Measurements from ENCODE around the gene HOXC13. TPM values are rescaled to one million over a fixed set of nuclear protein-coding genes. Genes with fewer than 3 reads are reported as not detected.

HOXC13 gene
- total and polyA plus RNA-seq, 2 of the 13 experiments (the other 11 are each of a cell fraction or from before 2014, with no cell fraction given) = 0.07 TPM; not detected in 1

GRCh38 chr12:53995378-53996239 lies 57.0 kb downstream of the HOXC13 start:
- FAIRE-seq (no peak), DNase-seq (ENCODE audit: low spot score) (no peak), ATAC-seq (no peak)
- Histone ChIP-seq H4K20me1 (ENCODE audit: insufficient read depth, low read length) (no peaks in the 10 kb centered on the region), H3K9ac (ENCODE audit: insufficient read depth, low read depth, low read length) (no peak overlapping the region), H3K79me2 (ENCODE audit: insufficient read depth, low read length) (no peaks in the 10 kb centered on the region), H3K4me2 (ENCODE audit: low read depth, low read length) (no peak overlapping the region), H3K9me3 (ENCODE audit: low read length) (no peaks in the 10 kb centered on the region), H3K4me3 (replicated peaks in 1 of 3; ENCODE audit: insufficient read depth in 1 of 3, low read depth in 2 of 3, low read length in 3 of 3) (no peak overlapping the region), H3K27ac (ENCODE audit: extremely low read length, insufficient read depth, low read length) (no peak overlapping the region), H3K4me1 (ENCODE audit: insufficient read depth, low read length) (peaks cover 36% of the 10 kb centered on the region), H3K27me3 (ENCODE audit: control insufficient read depth in 1 of 2, insufficient read depth in 2 of 2, low read length in 2 of 2) (peaks cover 9 to 65% of the 10 kb centered on the region in 2 experiments; a peak in 4 of 5 replicates), H2AFZ (ENCODE audit: low read length) (no peak overlapping the region), H3K36me3 (replicated peaks in 1 of 2; ENCODE audit: control insufficient read depth in 1 of 2, insufficient read depth in 2 of 2, low read length in 2 of 2) (no peaks in the 10 kb centered on the region)
- intact Hi-C loops (cut with micrococcal nuclease; ENCODE audit: unreplicated experiment) (no loop called here), in situ Hi-C loops (cut with HindIII; ENCODE audit: extremely low pct_ligation_motif_present, low pct_unique_long_range_greater_than_20kb) (loop anchor here (10.0 kb wide), 1 partner anchor 379 kb away; no protein-coding TSS in a partner anchor)
- TF ChIP-seq RBM39 (IDR thresholded peaks at IDR 0.05; ENCODE audit: low read depth, low read length, poor library complexity, severe bottlenecking) = no peak
- TF ChIP-seq ARID4A (CRISPR knock-in tag; IDR thresholded peaks at IDR 0.05; ENCODE audit: borderline replicate concordance) = no peak
- TF ChIP-seq PHF21A (CRISPR knock-in tag; IDR thresholded peaks at IDR 0.05) = no peak
- TF ChIP-seq IKZF1 (IDR thresholded peaks at IDR 0.05) = no peak
- no peak for TF ChIP-seq BRF2 (CRISPR knock-in tag; IDR thresholded peaks at IDR 0.05)
- TF ChIP-seq GABPB1 (CRISPR knock-in tag; IDR thresholded peaks at IDR 0.05) = peak; percentile 20; the same call in 1 of the 2 replicates
- TF ChIP-seq ESRRA (CRISPR knock-in tag; IDR thresholded peaks at IDR 0.05; ENCODE audit: low read depth) = no peak
- peak; percentile 68; the same call in 1 of the 2 replicates for TF ChIP-seq ZBTB33 (CRISPR knock-in tag; IDR thresholded peaks at IDR 0.05)
- 77% methylated on average over 28 of the region's 48 CpGs for WGBS (ENCODE audit: low lambda C conversion rate)
- BruUV-seq (replicated peaks) = no TSS peak
- ChIA-PET CTCF (ENCODE audit: low intra/inter-chr PET ratio, low total read pairs) (no interaction called here), POLR2A (no interaction called here)

Measured in HepG2 (cell line).